A673 (cell line): Measurements from ENCODE around the gene FAM210A. TPM values are rescaled to one million over a fixed set of nuclear protein-coding genes. Genes with fewer than 3 reads are reported as not detected.

Experiments used
- BruUV-seq: library from RNA; stranded (reverse); fragments of 400-500 nt; replicated peaks from 2 replicates; lab custom pipeline; 2021; lab: Mats Ljungman, UMichigan
- CTCF ChIA-PET: fragments of 300-600 bp; sonication (Branson Sonifier 250); formaldehyde crosslinking; loops from one replicate; lab custom pipeline; 2022; ENCODE audit warnings: antibody characterized with exemption; lab: Charles Lee
- POLR2A ChIA-PET: fragments of 300-600 bp; sonication (Branson Sonifier 250); formaldehyde crosslinking; loops from one replicate; lab custom pipeline; 2022; ENCODE audit warnings: antibody characterized with exemption; ENCODE audit not compliant: low non-redundant PET; lab: Charles Lee
- DNase-seq: peaks from one replicate; pipeline ENCODE4 v3.0.0-alpha.2; 2015; ENCODE audit warnings: low spot score
- H3K27ac ChIP-seq: fragments of 200-600 bp; sonication (generic); 2 replicates; pipeline ENCODE4 v1.5.1; 2016; ENCODE audit warnings: mixed run types, low read depth, mild to moderate bottlenecking, mixed read lengths, antibody characterized with exemption, low read length; ENCODE audit not compliant: poor library complexity, severe bottlenecking
- H3K27me3 ChIP-seq: fragments of 200-600 bp; sonication (generic); replicated peaks from 2 replicates; pipeline ENCODE4 v1.6.1; 2017; ENCODE audit warnings: mixed run types, low read depth, mild to moderate bottlenecking, mixed read lengths, antibody characterized with exemption, low read length; ENCODE audit not compliant: insufficient read depth, poor library complexity
- H3K36me3 ChIP-seq: fragments of 200-600 bp; sonication (generic); 2 replicates; pipeline ENCODE4 v1.6.1; 2016; ENCODE audit warnings: mixed run types, mild to moderate bottlenecking, mixed read lengths, antibody characterized with exemption, low read length; ENCODE audit not compliant: insufficient read depth, poor library complexity, severe bottlenecking
- H3K4me1 ChIP-seq: fragments of 200-600 bp; sonication (generic); 2 replicates; pipeline ENCODE4 v1.6.1; 2017; ENCODE audit warnings: mixed run types, mild to moderate bottlenecking, mixed read lengths, antibody characterized with exemption, low read length; ENCODE audit not compliant: insufficient read depth, poor library complexity, severe bottlenecking
- H3K4me3 ChIP-seq: fragments of 200-600 bp; sonication (generic); 2 replicates; pipeline ENCODE4 v1.5.1; 2016; ENCODE audit warnings: low read depth, mixed run types, mild to moderate bottlenecking, mixed read lengths, low read length; ENCODE audit not compliant: poor library complexity, severe bottlenecking
- H3K9me3 ChIP-seq: fragments of 200-600 bp; sonication (generic); 2 replicates; pipeline ENCODE4 v1.6.1; 2016; ENCODE audit warnings: mixed run types, low read depth, mild to moderate bottlenecking, mixed read lengths, antibody characterized with exemption, low read length; ENCODE audit not compliant: poor library complexity, severe bottlenecking
- CTCF ChIP-seq: fragments of 300-800, 200-600 bp; sonication (generic); conservative IDR thresholded peaks from 2 replicates; pipeline ENCODE4 v1.5.1; 2017; ENCODE audit warnings: low read depth, mild to moderate bottlenecking, antibody characterized with exemption, low read length, moderate library complexity, mixed read lengths
- EZH2 ChIP-seq: fragments of 200-600 bp; sonication (generic); IDR thresholded peaks from 2 replicates; pipeline ENCODE4 v1.6.1; 2017; ENCODE audit warnings: borderline replicate concordance, low read depth, mild to moderate bottlenecking, mixed read lengths, antibody characterized with exemption, low read length; ENCODE audit not compliant: poor library complexity, severe bottlenecking
- intact Hi-C: fragments of 100-400 bp; cut with micrococcal nuclease; formaldehyde crosslinking; loops from one replicate; pipeline ENCODE4 v1.10.0; 2022; ENCODE audit not compliant: unreplicated experiment
- total RNA-seq: library from RNA; stranded (reverse); gene quantifications from 2 replicates; pipeline ENCODE4 v1.2.3, GENCODE V29; 2021

FAM210A gene
- total RNA-seq, 1 experiment from 2014 or later = 18.6 TPM

GRCh38 chr18:13658436-13659204 lies 67.7 kb downstream of the FAM210A start:
- Histone ChIP-seq H3K9me3 (no peaks in the 10 kb centered on the region), H3K27me3 (no peaks in the 10 kb centered on the region), H3K4me3 (no peak overlapping the region), H3K4me1 (no peaks in the 10 kb centered on the region), H3K27ac (no peak overlapping the region), H3K36me3 (no peaks in the 10 kb centered on the region)
- no peak for TF ChIP-seq EZH2
- no peak for TF ChIP-seq CTCF
- no TSS peak for BruUV-seq
- DNase-seq = no peak
- ChIA-PET CTCF (no interaction called here), POLR2A (interaction anchor here (0.6 kb wide), 1 partner anchor 90 kb away, joined by 3 read pairs; no protein-coding TSS in a partner anchor)
- intact Hi-C loops = no loop called here

GRCh38 chr18:13657974-13658373 lies 68.4 kb downstream of the FAM210A start:
- Histone ChIP-seq H3K27me3 (no peaks in the 10 kb centered on the region), H3K9me3 (no peaks in the 10 kb centered on the region), H3K4me3 (no peak overlapping the region), H3K27ac (no peak overlapping the region), H3K4me1 (no peaks in the 10 kb centered on the region), H3K36me3 (no peaks in the 10 kb centered on the region)
- no TSS peak for BruUV-seq
- intact Hi-C loops = no loop called here
- ChIA-PET POLR2A (no interaction called here), CTCF (no interaction called here)
- no peak for DNase-seq
- TF ChIP-seq EZH2 (no peak), CTCF (no peak)

GRCh38 chr18:13653746-13654433 lies 72.5 kb downstream of the FAM210A start:
- Histone ChIP-seq H3K27ac (no peak overlapping the region), H3K27me3 (no peaks in the 10 kb centered on the region), H3K4me3 (no peak overlapping the region), H3K36me3 (no peaks in the 10 kb centered on the region), H3K9me3 (no peaks in the 10 kb centered on the region), H3K4me1 (no peaks in the 10 kb centered on the region)
- ChIA-PET CTCF (interaction anchor here (0.5 kb wide), 1 partner anchor 97 kb away, joined by 5 read pairs; no protein-coding TSS in a partner anchor), POLR2A (no interaction called here)
- TF ChIP-seq EZH2 (no peak), CTCF (no peak)
- no TSS peak for BruUV-seq
- no peak for DNase-seq
- intact Hi-C loops = no loop called here
